ENCODE results near the gene GLDC. TPM values are rescaled to one million over a fixed set of nuclear protein-coding genes. Genes with fewer than 3 reads are reported as not detected.

GLDC gene
- total RNA-seq, 1 experiment from 2014 or later, result 4.0 TPM

- ChIA-PET CTCF (no interaction called here), POLR2A (no interaction called here)
- no peak overlapping the region for H3K4me3 ChIP-seq (ENCODE audit: low read depth in 2 of 2, low read length in 2 of 2)
- no TSS peak for BruUV-seq (replicated peaks)
- H3K27me3 ChIP-seq (ENCODE audit: control insufficient read depth, insufficient read depth, low read length), result no peaks in the 10 kb centered on the region
- in situ Hi-C loops (cut with HindIII; ENCODE audit: low pct_unique_long_range_greater_than_20kb, low sequenced_read_pairs), result no loop called here
- no peaks in the 10 kb centered on the region for H3K36me3 ChIP-seq (ENCODE audit: control insufficient read depth, insufficient read depth, low read length)
- H3K9me3 ChIP-seq (ENCODE audit: control insufficient read depth, insufficient read depth, low read depth, low read length), result no peaks in the 10 kb centered on the region
- no peak overlapping the region for H3K27ac ChIP-seq (ENCODE audit: low read length)
- TF ChIP-seq, protein P1, sequence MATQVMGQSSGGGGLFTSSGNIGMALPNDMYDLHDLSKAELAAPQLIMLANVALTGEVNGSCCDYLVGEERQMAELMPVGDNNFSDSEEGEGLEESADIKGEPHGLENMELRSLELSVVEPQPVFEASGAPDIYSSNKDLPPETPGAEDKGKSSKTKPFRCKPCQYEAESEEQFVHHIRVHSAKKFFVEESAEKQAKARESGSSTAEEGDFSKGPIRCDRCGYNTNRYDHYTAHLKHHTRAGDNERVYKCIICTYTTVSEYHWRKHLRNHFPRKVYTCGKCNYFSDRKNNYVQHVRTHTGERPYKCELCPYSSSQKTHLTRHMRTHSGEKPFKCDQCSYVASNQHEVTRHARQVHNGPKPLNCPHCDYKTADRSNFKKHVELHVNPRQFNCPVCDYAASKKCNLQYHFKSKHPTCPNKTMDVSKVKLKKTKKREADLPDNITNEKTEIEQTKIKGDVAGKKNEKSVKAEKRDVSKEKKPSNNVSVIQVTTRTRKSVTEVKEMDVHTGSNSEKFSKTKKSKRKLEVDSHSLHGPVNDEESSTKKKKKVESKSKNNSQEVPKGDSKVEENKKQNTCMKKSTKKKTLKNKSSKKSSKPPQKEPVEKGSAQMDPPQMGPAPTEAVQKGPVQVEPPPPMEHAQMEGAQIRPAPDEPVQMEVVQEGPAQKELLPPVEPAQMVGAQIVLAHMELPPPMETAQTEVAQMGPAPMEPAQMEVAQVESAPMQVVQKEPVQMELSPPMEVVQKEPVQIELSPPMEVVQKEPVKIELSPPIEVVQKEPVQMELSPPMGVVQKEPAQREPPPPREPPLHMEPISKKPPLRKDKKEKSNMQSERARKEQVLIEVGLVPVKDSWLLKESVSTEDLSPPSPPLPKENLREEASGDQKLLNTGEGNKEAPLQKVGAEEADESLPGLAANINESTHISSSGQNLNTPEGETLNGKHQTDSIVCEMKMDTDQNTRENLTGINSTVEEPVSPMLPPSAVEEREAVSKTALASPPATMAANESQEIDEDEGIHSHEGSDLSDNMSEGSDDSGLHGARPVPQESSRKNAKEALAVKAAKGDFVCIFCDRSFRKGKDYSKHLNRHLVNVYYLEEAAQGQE (IDR thresholded peaks at IDR 0.05; ENCODE audit: insufficient read depth in 1 of 2, low read depth in 2 of 2, low read length in 1 of 2), result no peak
- TF ChIP-seq TCF7L2 (IDR thresholded peaks at IDR 0.05; ENCODE audit: low read depth, low read length), result no peak
- TF ChIP-seq SIN3A (IDR thresholded peaks at IDR 0.05; ENCODE audit: borderline replicate concordance, insufficient read depth, low read depth, low read length), result no peak
- TF ChIP-seq POLR2AphosphoS5 (IDR thresholded peaks at IDR 0.05; ENCODE audit: low read depth, low read length), result no peak
- TF ChIP-seq, protein P2, sequence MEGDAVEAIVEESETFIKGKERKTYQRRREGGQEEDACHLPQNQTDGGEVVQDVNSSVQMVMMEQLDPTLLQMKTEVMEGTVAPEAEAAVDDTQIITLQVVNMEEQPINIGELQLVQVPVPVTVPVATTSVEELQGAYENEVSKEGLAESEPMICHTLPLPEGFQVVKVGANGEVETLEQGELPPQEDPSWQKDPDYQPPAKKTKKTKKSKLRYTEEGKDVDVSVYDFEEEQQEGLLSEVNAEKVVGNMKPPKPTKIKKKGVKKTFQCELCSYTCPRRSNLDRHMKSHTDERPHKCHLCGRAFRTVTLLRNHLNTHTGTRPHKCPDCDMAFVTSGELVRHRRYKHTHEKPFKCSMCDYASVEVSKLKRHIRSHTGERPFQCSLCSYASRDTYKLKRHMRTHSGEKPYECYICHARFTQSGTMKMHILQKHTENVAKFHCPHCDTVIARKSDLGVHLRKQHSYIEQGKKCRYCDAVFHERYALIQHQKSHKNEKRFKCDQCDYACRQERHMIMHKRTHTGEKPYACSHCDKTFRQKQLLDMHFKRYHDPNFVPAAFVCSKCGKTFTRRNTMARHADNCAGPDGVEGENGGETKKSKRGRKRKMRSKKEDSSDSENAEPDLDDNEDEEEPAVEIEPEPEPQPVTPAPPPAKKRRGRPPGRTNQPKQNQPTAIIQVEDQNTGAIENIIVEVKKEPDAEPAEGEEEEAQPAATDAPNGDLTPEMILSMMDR (IDR thresholded peaks at IDR 0.05), result no peak
- DNase-seq (ENCODE audit: low read depth, low spot score), result no peak
- no peaks in the 10 kb centered on the region for H3K4me1 ChIP-seq (ENCODE audit: control insufficient read depth, insufficient read depth, low read length)
- intact Hi-C loops (cut with micrococcal nuclease; ENCODE audit: unreplicated experiment), result no loop called here
- no peak for ATAC-seq
Measured at GRCh38 chr9:6620796-6621195, 24.7 kb downstream of the GLDC start.

- TF ChIP-seq TCF7L2 (IDR thresholded peaks at IDR 0.05; ENCODE audit: low read depth, low read length), result no peak
- TF ChIP-seq, protein P1 (IDR thresholded peaks at IDR 0.05; ENCODE audit: insufficient read depth in 1 of 2, low read depth in 2 of 2, low read length in 1 of 2), result no peak
- TF ChIP-seq POLR2AphosphoS5 (IDR thresholded peaks at IDR 0.05; ENCODE audit: low read depth, low read length), result no peak
- TF ChIP-seq, protein P2 (IDR thresholded peaks at IDR 0.05), result no peak
- TF ChIP-seq SIN3A (IDR thresholded peaks at IDR 0.05; ENCODE audit: borderline replicate concordance, insufficient read depth, low read depth, low read length), result no peak
- DNase-seq (ENCODE audit: low read depth, low spot score) (no peak), ATAC-seq (no peak)
- POLR2A ChIA-PET, result no interaction called here
- H3K9me3 ChIP-seq (ENCODE audit: control insufficient read depth, insufficient read depth, low read depth, low read length), result no peaks in the 10 kb centered on the region
- in situ Hi-C loops (cut with HindIII; ENCODE audit: low pct_unique_long_range_greater_than_20kb, low sequenced_read_pairs) (no loop called here), intact Hi-C loops (cut with micrococcal nuclease; ENCODE audit: unreplicated experiment) (no loop called here)
- no peaks in the 10 kb centered on the region for H3K27me3 ChIP-seq (ENCODE audit: control insufficient read depth, insufficient read depth, low read length)
- CTCF ChIA-PET, result interaction anchor here (0.7 kb wide), 1 partner anchor 266 kb away, joined by 4 read pairs; no protein-coding TSS in a partner anchor
- H3K27ac ChIP-seq (ENCODE audit: low read length), result no peak overlapping the region
- H3K36me3 ChIP-seq (ENCODE audit: control insufficient read depth, insufficient read depth, low read length), result no peaks in the 10 kb centered on the region
- no peaks in the 10 kb centered on the region for H3K4me1 ChIP-seq (ENCODE audit: control insufficient read depth, insufficient read depth, low read length)
- BruUV-seq (replicated peaks), result no TSS peak
- H3K4me3 ChIP-seq (ENCODE audit: low read depth in 2 of 2, low read length in 2 of 2), result no peak overlapping the region
Measured at GRCh38 chr9:6620353-6620752, 25.2 kb downstream of the GLDC start.

Measured in Panc1 (cell line).